Measurements from ENCODE around the gene NMNAT1. TPM values are rescaled to one million over a fixed set of nuclear protein-coding genes. Genes with fewer than 3 reads are reported as not detected.
A peak's percentile ranks its signal among the peaks of the same experiment; 100 is the strongest.
"Not testable (repeated sequence)": the region's sequence is repeated elsewhere in the genome, so short reads cannot be mapped to it uniquely, and the experiment has no call there.

NMNAT1 gene
- total and polyA plus RNA-seq, 3 experiments from 2014 or later, result 6.4 to 12.1 (median 11.3) TPM

GRCh38 chr1:10022656-10023055, 79.4 kb downstream of the NMNAT1 start:
- Mint-ChIP-seq H3K36me3 (no peaks in the 10 kb centered on the region), H3K4me1 (peaks cover 0 to 5% (median 0%) of the 10 kb centered on the region in 3 donors), H3K27ac (peak overlapping the region in 1 of 8 donors; percentile 38), H3K4me3 (no peak overlapping the region), H3K27me3 (no peaks in the 10 kb centered on the region), H3K9me3 (no peaks in the 10 kb centered on the region)
- no peaks in the 10 kb centered on the region for H3K27me3 ChIP-seq (ENCODE audit: insufficient read depth, low read length, poor library complexity, severe bottlenecking)
- H3K27ac ChIP-seq (ENCODE audit: low read depth, low read length), result no peak overlapping the region
- ChIA-PET CTCF (no interaction called here), POLR2A (no interaction called here)
- H3K4me1 ChIP-seq (ENCODE audit: insufficient read depth, low read length), result no peaks in the 10 kb centered on the region
- no peak overlapping the region for H3K4me3 ChIP-seq (ENCODE audit: low read length)
- H3K9me3 ChIP-seq (ENCODE audit: low read length), result no peaks in the 10 kb centered on the region
- H3K36me3 ChIP-seq (ENCODE audit: insufficient read depth, low read length), result no peaks in the 10 kb centered on the region
- no peak for DNase-seq

- Histone ChIP-seq H3K27ac (ENCODE audit: low read depth, low read length) (no peak overlapping the region), H3K4me3 (ENCODE audit: low read length) (no peak overlapping the region), H3K27me3 (ENCODE audit: insufficient read depth, low read length, poor library complexity, severe bottlenecking) (no peaks in the 10 kb centered on the region), H3K36me3 (ENCODE audit: insufficient read depth, low read length) (no peaks in the 10 kb centered on the region), H3K9me3 (ENCODE audit: low read length) (no peaks in the 10 kb centered on the region), H3K4me1 (ENCODE audit: insufficient read depth, low read length) (no peaks in the 10 kb centered on the region)
- no peaks in the 10 kb centered on the region for H3K4me1 Mint-ChIP-seq
- POLR2A ChIA-PET, result no interaction called here
- no peaks in the 10 kb centered on the region for H3K27me3 Mint-ChIP-seq
- H3K36me3 Mint-ChIP-seq, result no peaks in the 10 kb centered on the region
- no peak overlapping the region for H3K4me3 Mint-ChIP-seq
- CTCF ChIA-PET, result interaction anchor here (1.2 kb wide), 1 partner anchor 74 kb away, joined by 3 read pairs; no protein-coding TSS in a partner anchor
- H3K27ac Mint-ChIP-seq, result no peak overlapping the region
- H3K9me3 Mint-ChIP-seq, result no peaks in the 10 kb centered on the region
- DNase-seq, result no peak
Measured at GRCh38 chr1:10025354-10025753, 82.1 kb downstream of the NMNAT1 start.

- Mint-ChIP-seq H3K9me3 (no peaks in the 10 kb centered on the region), H3K36me3 (no peaks in the 10 kb centered on the region), H3K4me1 (peaks cover 0 to under 1% (median under 1%) of the 10 kb centered on the region in 3 donors), H3K4me3 (no peak overlapping the region), H3K27me3 (no peaks in the 10 kb centered on the region), H3K27ac (no peak overlapping the region)
- CTCF ChIA-PET, result no interaction called here
- H3K4me1 ChIP-seq (ENCODE audit: insufficient read depth, low read length), result no peaks in the 10 kb centered on the region
- H3K36me3 ChIP-seq (ENCODE audit: insufficient read depth, low read length), result no peaks in the 10 kb centered on the region
- no peaks in the 10 kb centered on the region for H3K9me3 ChIP-seq (ENCODE audit: low read length)
- no peak overlapping the region for H3K4me3 ChIP-seq (ENCODE audit: low read length)
- no peaks in the 10 kb centered on the region for H3K27me3 ChIP-seq (ENCODE audit: insufficient read depth, low read length, poor library complexity, severe bottlenecking)
- H3K27ac ChIP-seq (ENCODE audit: low read depth, low read length), result no peak overlapping the region
- DNase-seq, result no peak
- POLR2A ChIA-PET, result no interaction called here
Measured at GRCh38 chr1:10027027-10027426, 83.8 kb downstream of the NMNAT1 start.

GRCh38 chr1:10028956-10029500, 85.8 kb downstream of the NMNAT1 start:
- H3K4me1 ChIP-seq (ENCODE audit: insufficient read depth, low read length), result peaks cover 12% of the 10 kb centered on the region
- H3K27me3 Mint-ChIP-seq; H3K27ac ChIP-seq (ENCODE audit: low read depth, low read length); POLR2A ChIA-PET; H3K9me3 ChIP-seq (ENCODE audit: low read length); H3K36me3 Mint-ChIP-seq; H3K9me3 Mint-ChIP-seq; H3K27me3 ChIP-seq (ENCODE audit: insufficient read depth, low read length, poor library complexity, severe bottlenecking); CTCF ChIA-PET; DNase-seq; H3K36me3 ChIP-seq (ENCODE audit: insufficient read depth, low read length); H3K27ac Mint-ChIP-seq; H3K4me3 Mint-ChIP-seq; H3K4me3 ChIP-seq (ENCODE audit: low read length): not testable (repeated sequence)
- peaks cover 14 to 16% (median 14%) of the 10 kb centered on the region in 3 donors for H3K4me1 Mint-ChIP-seq

GRCh38 chr1:10031461-10031860, 88.2 kb downstream of the NMNAT1 start:
- Mint-ChIP-seq H3K27me3 (no peaks in the 10 kb centered on the region), H3K4me3 (peak overlapping the region in 1 of 7 donors; percentile 27), H3K4me1 (peaks cover 23 to 30% (median 28%) of the 10 kb centered on the region in 3 donors), H3K27ac (no peak overlapping the region), H3K36me3 (peaks cover 0 to 6% (median 0%) of the 10 kb centered on the region in 3 donors), H3K9me3 (no peaks in the 10 kb centered on the region)
- H3K9me3 ChIP-seq (ENCODE audit: low read length), result no peaks in the 10 kb centered on the region
- H3K27me3 ChIP-seq (ENCODE audit: insufficient read depth, low read length, poor library complexity, severe bottlenecking), result no peaks in the 10 kb centered on the region
- ChIA-PET POLR2A (interaction anchor here (0.7 kb wide), 1 partner anchor 38 kb away, joined by 4 read pairs; no protein-coding TSS in a partner anchor), CTCF (no interaction called here)
- peaks cover 18% of the 10 kb centered on the region for H3K4me1 ChIP-seq (ENCODE audit: insufficient read depth, low read length)
- no peak for DNase-seq
- H3K27ac ChIP-seq (ENCODE audit: low read depth, low read length), result no peak overlapping the region
- no peaks in the 10 kb centered on the region for H3K36me3 ChIP-seq (ENCODE audit: insufficient read depth, low read length)
- no peak overlapping the region for H3K4me3 ChIP-seq (ENCODE audit: low read length)

- H3K27ac ChIP-seq (ENCODE audit: low read depth, low read length), result peak within 1 kb of the TSS; percentile 96
- ChIA-PET CTCF (interaction anchor here (0.7 to 0.8 kb wide), 2 partner anchors 83 to 122 kb away, joined by 3 read pairs; partner anchors contain the start of gene CTNNBIP1), POLR2A (interaction anchor here (0.6 kb wide), 1 partner anchor 1879 kb away, joined by 3 read pairs; no protein-coding TSS in a partner anchor)
- H3K9me3 ChIP-seq (ENCODE audit: low read length), result no peaks in the 10 kb centered on the region
- peak; percentile 98 to 100 (median 99) for DNase-seq
- Mint-ChIP-seq H3K27ac (peak within 1 kb of the TSS; percentile 87 to 99 (median 95)), H3K4me3 (peak within 1 kb of the TSS; percentile 94 to 99 (median 95)), H3K4me1 (peaks cover 23 to 31% (median 30%) of the 10 kb centered on the region in 3 donors), H3K27me3 (no peaks in the 10 kb centered on the region), H3K36me3 (peaks cover 0 to 18% (median 0%) of the 10 kb centered on the region in 3 donors), H3K9me3 (no peaks in the 10 kb centered on the region)
- H3K36me3 ChIP-seq (ENCODE audit: insufficient read depth, low read length), result no peaks in the 10 kb centered on the region
- H3K4me3 ChIP-seq (ENCODE audit: low read length), result peak within 1 kb of the TSS; percentile 97
- H3K4me1 ChIP-seq (ENCODE audit: insufficient read depth, low read length), result peaks cover 18% of the 10 kb centered on the region
- H3K27me3 ChIP-seq (ENCODE audit: insufficient read depth, low read length, poor library complexity, severe bottlenecking), result no peaks in the 10 kb centered on the region
Measured at GRCh38 chr1:10032590-10033358, 89.5 kb downstream of the NMNAT1 start, which contains the start of gene UBE4B. UBE4B (plus strand) TSS chr1:10032958; CDS start chr1:10033671, 713 bp downstream.

GRCh38 chr1:10033359-10033845, 90.1 kb downstream of the NMNAT1 start:
- POLR2A ChIA-PET, result interaction anchor here (0.6 kb wide), 1 partner anchor 1878 kb away, joined by 3 read pairs; no protein-coding TSS in a partner anchor
- no peaks in the 10 kb centered on the region for H3K27me3 ChIP-seq (ENCODE audit: insufficient read depth, low read length, poor library complexity, severe bottlenecking)
- H3K27ac Mint-ChIP-seq, result peak overlapping the region; percentile 87 to 99 (median 95)
- H3K9me3 ChIP-seq (ENCODE audit: low read length), result no peaks in the 10 kb centered on the region
- no peaks in the 10 kb centered on the region for H3K36me3 ChIP-seq (ENCODE audit: insufficient read depth, low read length)
- peaks cover 18% of the 10 kb centered on the region for H3K4me1 ChIP-seq (ENCODE audit: insufficient read depth, low read length)
- DNase-seq, result no peak
- no peaks in the 10 kb centered on the region for H3K27me3 Mint-ChIP-seq
- H3K4me3 ChIP-seq (ENCODE audit: low read length), result peak overlapping the region; percentile 97
- peak overlapping the region; percentile 94 to 99 (median 95) for H3K4me3 Mint-ChIP-seq
- H3K4me1 Mint-ChIP-seq, result peaks cover 23 to 33% (median 30%) of the 10 kb centered on the region in 3 donors
- CTCF ChIA-PET, result interaction anchor here (0.7 to 0.8 kb wide), 2 partner anchors 84 to 123 kb away, joined by 3 read pairs; partner anchors contain the start of gene CTNNBIP1
- peak overlapping the region; percentile 96 for H3K27ac ChIP-seq (ENCODE audit: low read depth, low read length)
- H3K36me3 Mint-ChIP-seq, result peaks cover 0 to 22% (median 0%) of the 10 kb centered on the region in 3 donors
- H3K9me3 Mint-ChIP-seq, result no peaks in the 10 kb centered on the region

Measured in CD8-positive, alpha-beta memory T cell (primary cell).